Measurements from ENCODE around the gene SNX5.

The SNX5 gene

DNA sequence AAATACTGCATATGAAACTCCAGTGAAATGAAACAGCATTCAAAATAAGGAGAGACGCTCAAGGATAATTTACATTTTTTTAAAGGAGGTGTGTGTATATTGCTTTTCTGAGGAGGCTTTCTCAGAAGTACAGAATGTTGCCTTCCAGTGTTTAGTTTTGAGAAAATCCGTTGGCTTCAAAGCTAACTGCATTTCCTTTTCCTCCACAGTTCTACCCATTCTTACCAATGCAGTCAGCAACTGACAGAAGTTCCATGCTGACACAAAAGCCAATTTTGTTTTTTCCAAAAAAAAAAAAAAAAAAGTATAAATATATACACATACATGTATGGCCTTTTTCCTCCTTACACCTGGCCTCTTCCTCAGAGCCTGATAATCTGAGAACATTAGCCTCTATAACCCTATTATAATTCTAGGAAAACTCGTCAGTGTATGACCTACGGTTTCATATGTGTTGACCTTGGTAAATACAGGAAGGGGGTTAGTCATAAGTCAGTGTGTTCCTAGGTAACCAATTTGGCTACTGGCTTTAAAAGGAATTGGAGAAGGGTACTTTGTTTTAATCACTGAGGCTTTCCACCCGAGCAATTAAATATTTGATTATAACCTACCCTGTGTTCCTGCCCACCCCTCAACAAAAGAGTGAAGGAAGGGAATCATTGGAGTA, 24.4 kb upstream of the SNX5 start:
- no peak for DNase-seq (ENCODE audit: low read depth in 2 of 3, low spot score in 2 of 3)

DNA sequence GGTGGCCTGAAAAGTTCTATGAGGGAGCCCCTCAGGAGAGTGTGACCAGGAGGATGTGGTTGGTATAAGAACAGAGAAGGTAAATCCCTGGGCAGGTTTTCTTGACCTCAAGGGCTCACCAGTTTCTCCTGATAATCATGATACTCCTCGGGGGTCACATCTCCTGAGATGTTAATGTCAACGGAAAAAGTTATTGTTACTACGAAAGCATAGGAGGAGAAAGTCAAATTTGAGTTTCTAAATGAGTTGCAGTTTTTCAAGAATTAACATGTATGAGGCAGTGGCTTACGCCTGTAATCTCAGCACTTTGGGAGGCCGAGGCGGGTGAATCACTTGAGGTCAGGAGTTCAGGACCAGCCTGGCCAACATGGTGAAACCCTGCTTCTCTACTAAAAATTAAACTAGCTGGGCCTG, 23.6 kb upstream of the SNX5 start:
- peak in 1 of 3 experiments; percentile 12 for DNase-seq (ENCODE audit: low read depth in 2 of 3, low spot score in 2 of 3)

DNA sequence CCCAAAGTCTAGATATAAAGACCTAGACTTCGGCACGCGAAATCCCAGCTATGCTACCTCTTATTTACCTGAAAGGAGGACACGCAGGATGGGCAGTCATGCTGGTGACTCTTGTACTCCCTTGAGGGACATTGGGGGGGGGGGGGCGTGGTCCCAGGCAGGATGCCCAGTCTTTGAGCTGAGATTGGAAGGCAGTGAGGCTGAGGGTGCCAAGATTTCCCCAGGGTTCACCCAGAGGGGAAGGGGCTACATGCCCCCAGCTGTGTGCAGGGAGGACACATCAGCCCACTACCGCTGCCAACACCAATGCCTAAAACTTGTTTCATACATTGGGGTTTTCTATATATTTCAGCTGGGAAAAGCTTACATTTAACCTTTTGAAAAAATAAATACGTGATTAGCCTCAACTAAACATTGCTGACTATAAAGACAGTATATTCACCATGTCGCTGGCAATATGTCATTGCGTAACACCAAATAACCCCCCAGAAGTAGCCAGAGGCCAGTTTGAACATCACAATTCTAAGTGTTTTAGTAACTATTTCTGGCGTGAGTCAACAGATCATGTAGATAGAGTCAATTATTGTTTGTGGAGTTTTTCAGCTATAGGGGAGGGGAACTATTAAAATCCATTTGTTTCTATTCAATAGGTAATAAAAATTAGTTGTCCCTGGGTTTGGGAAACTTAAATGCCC, 21.8 kb upstream of the SNX5 start:
- no peak for DNase-seq (ENCODE audit: low read depth in 2 of 3, low spot score in 2 of 3)

DNA sequence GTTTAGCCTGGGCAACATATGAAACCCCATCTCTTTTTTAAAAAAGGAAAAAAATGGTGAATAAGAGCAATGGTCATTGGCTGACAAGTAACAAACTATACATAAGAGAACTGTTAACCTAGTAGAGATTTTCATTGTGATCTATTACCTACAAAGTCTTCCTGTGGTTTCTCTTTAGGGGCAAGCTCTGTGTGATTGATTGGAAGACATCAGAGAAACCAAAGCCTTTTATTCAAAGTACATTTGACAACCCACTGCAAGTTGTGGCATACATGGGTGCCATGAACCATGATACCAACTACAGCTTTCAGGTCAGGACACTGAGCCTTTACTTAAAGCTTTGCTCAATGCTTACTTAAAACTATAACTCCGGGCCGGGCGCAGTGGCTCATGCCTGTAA, 19.4 kb upstream of the SNX5 start:
- DNase-seq (ENCODE audit: low read depth in 2 of 3, low spot score in 2 of 3), result no peak

DNA sequence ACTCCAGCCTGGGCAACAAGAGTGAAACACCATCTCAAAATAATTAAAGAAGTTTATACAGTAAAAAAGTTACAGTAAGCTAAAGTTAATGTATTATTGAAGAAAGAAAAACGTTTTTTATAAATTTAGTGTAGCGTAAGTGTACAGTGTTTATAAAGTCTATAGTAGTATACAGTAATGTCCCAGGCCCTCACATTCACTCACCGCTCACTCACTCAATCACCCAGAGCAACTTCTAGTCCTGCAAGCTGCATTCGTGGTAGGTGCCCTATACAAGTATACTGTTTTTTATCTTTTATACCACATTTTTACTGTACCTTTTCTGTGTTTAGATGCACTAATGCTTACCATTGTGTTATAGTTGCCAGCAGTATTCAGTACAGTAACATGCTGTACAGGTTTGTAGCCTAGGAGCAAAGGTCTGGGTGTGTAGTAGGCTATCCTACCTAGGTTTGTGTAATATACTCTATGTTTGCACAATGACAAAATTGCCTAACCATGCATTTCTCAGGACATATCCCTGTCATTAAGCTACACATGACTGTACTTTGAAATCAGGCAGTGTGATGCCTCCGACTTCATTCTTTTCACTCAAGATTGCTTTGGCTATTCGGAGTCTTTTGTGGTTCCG, 16.9 kb upstream of the SNX5 start:
- no peak for DNase-seq (ENCODE audit: low read depth in 2 of 3, low spot score in 2 of 3)

DNA sequence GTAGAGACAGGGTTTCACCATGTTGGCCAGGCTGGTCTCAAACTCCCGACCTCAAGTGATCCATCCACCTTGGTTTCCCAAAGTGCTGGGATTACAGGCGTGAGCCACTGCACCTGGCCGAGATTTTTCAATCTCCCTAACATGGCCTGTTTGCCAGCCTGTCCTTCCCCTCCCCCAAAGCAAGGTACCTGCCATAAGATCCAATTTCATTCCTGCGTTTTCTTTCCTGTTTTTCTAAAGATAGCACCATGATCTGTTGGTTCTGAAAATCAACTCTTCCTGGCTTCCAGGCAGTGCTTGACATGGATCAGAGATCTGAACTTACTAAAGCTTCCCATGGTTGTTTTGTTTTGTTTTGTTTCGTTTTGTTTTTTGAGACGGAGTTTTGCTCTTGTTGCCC, 7.7 kb upstream of the SNX5 start:
- no peak for DNase-seq (ENCODE audit: low read depth in 2 of 3, low spot score in 2 of 3)

DNA sequence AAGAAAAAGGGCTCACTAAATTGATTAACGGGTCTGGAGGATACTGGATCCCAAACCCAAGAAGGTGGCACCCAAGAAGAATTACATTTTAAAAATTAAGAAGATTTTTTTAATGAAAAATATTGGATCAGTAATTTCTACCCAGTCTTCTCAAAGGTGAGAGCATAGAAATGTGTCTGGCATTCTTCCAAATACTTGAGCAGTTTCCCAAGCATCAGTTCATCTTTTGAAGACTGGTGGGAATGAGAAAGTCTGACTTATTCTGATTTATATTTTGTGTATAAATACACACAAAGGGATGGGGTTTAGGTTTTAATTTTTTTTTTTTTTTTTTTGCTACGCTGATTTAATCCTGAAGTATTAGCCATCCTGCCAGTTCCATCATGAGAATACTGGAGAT, 3.5 kb upstream of the SNX5 start:
- no peak for DNase-seq (ENCODE audit: low read depth in 2 of 3, low spot score in 2 of 3)

DNA sequence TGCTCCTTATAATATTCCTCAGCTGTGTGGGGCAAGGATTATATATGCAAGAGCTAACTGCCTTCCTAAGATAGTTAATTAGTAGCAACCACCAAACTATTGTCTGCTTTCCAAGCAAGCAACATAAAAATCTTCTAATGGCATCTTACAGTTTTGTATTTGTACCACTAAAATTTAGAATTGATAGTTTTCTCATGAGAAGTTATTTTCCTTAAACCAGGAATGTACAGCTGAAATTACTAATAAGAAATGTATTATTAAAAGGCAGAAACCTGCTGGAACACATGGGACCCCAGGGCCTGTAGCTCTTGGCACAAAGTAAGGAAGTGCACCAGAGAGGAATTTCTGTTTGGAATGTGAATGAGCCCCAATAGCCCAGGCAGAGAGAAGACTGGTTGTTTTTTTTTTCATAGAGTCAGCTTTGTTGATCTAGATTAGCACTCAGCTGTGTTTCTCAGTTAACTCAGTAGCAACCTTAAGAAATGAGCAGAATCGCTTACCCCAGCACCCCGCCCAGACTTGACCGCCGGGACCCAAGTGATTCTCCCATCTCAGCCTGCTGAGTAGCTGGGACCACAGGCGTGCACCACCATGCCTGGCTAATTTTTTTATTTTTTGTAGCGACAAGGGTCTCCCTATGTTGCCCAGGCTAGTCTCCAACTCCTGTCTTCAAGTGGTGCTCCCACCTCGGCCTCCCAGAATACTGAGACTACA, 2.9 kb upstream of the SNX5 start:
- DNase-seq (ENCODE audit: low read depth in 2 of 3, low spot score in 2 of 3), result no peak

DNA sequence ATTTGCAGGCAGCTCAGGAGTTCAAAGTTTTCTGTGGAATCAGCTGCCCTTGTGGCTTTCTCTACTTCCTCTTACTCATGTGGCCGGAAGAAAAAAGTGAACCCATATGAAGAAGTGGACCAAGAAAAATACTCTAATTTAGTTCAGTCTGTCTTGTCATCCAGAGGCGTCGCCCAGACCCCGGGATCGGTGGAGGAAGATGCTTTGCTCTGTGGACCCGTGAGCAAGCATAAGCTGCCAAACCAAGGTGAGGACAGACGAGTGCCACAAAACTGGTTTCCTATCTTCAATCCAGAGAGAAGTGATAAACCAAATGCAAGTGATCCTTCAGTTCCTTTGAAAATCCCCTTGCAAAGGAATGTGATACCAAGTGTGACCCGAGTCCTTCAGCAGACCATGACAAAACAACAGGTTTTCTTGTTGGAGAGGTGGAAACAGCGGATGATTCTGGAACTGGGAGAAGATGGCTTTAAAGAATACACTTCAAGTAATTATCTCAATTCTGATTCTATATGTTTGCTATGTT, 1.4 kb upstream of the SNX5 start:
- DNase-seq (ENCODE audit: low read depth in 2 of 3, low spot score in 2 of 3), result no peak

DNA sequence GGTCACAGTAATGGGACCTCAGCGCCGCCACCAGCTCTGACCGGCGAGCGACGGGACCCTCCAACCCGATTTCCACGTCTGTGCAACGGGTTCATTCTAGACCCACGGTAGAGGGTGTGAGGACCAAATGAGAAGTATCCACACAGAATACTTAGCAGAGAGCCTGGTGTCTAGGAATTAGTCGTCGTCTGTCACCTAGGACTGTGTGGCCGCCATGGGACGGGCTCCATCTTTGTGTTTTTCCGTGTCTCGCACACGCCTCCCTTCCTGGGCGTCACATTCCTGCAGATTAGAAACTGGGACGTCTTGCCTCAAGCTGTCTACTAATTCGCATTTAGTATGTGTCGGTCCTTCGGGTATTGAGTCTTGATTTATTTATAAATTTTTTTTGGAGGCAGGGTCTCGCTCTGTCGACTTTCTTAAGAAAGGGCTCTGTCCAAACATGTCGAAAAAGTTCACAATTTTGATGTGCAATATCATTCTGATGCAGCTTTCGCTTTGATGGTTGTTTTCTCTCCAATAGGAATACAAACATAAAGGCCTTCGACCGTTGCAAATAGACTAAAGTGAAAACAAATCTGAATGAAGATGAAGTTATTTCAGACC, 787 bp upstream of the SNX5 start:
- no peak for DNase-seq (ENCODE audit: low read depth in 2 of 3, low spot score in 2 of 3)

DNA sequence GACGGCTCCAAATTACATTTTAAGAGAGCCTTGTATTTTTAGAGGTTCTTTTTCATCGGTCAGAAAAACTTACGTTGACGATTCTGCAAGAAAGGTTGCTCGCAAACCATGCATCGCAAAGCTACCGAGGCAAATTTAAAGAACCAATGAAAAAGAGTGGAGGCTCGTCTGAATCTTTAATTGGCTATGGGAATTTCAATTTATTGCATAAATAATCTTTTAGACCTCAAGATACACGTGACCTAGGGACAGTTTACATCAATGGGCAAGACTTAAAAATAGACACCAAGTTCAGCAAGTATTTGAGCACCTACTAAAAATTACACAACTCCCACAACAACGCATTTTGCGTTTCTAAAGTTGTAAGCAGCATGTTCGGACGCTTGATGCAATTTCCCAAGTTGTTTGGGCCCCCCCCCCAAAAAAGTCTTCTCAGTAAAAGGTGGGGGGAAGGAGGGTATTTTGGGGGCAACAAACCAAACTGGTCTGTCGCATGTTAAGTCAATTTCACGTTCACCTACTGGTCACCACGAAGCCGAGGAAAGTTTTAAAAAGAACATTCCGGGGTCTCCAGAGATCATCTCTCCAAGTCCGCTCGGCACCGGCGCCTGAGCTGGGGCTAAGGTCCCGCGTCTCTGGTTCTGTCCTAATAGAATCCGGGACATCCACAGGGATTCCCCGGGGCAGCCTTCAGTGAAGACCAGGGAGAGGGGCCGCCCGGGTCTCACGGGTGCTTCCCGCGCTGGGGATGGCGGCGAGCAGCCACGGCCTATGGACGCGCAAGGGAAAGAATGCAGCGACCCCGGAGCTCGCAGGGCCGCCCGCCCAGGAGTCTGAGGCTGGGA, 851 bp downstream of the SNX5 start:
- DNase-seq (ENCODE audit: low read depth in 2 of 3, low spot score in 2 of 3), result peak in 1 of 3 experiments; percentile 36

DNA sequence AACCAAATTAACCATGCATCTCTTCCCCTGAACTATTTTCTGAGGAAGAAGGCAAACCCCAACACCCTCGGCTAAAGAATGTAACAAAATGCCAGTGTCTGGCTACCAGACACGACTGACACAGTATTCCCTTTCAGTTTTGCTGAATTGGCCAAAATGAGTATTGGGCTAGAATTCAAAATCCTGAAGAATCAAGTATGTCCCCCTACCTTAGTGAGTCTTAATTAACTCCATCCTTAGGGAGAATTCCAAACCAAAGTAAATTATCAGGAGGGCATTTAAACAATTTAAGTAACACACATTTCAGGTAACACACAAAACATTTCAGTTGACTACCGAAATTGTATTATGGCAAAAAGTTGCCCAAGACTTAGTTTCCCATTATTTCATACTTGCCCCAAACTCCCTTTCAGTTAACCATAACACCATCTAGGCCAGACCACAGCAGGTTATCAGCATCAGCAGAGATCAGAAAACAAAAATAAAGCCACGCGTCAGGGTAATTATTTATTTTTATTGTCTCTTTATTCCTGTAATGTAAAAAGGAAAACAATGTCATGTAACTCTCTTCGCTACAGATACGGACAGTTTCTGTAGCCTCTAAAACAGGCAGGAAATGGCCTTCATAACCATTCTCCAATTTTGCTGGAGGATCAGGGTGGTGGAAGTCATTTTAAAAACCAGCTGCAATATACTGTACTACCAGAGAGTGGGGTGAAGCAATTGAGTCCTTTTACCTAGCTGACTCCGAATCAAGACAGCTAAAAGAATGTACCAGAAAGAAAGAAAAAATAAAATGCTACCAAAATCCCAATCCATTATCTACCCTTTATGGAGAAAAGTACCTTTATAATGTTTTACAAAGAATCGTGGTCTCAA, 1.9 kb downstream of the SNX5 start:
- DNase-seq (ENCODE audit: low read depth in 2 of 3, low spot score in 2 of 3), result no peak

DNA sequence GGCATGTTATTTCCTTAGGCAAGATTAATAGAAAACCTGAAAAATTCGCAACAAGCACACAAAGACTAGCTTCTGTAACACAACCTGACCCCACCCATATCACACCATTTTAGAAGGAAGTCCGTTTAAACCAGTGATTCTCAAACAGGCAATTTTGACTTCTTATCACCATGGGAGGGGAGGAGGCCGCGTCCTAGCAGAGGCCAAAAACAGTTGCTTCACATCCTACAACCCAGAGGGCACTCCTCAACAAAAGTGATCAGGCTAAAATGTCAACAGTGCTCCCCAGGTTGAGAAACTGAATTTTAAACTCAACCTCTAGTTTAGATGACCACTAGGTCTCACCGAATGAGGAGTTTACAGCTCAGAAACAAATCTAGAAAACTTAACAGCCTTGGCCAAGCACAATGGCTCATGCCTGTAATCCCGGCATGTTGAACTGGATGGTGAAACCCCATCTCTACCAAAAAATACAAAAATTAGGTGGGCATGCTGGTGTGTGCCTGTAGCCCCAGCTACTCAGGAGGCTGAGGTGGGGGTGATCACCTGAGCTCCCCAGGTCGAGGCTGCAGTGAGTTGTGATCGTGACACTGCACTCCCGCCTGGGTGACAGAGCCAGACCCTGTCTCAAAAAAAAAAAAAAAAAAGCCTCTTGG, 3.4 kb downstream of the SNX5 start:
- no peak for DNase-seq (ENCODE audit: low read depth in 2 of 3, low spot score in 2 of 3)

DNA sequence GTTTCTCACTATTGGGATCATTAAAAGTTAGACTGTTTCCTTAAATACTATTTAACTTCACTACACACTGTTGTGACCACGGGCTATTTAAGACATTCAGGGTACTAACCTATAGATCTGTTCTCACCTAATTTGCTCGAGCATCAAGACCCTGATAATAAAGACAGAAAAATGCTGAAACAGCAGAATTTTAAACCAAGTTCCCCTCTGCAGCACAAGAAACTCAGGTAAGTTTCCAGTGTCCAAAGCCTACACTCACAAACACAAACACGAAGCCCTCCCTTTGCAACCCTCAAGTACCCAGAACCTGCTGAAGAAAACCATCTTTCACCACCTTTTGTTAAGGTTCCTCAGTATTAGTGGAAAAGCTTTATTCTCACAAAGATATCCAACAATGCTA, 4.0 kb downstream of the SNX5 start:
- no peak for DNase-seq (ENCODE audit: low read depth in 2 of 3, low spot score in 2 of 3)

DNA sequence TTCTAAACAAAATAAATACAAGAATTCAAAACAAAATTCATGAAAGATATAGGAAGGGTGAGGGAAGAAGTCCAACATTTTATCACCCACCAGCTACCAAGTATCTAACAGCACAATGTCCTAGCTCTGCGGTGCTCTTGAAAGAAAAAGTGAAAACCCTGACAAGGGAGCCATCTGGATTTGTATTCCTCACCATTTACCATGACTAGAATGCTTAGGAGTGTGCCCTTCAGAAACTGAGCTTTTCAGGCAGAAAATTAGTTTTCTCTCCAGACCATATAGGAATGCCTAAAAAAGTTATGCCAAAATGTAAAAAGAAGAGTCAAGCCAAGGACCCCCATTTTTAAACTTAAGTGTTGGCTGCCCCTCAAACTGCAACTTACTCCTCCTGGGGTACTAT, 4.5 kb downstream of the SNX5 start:
- no peak for DNase-seq (ENCODE audit: low read depth in 2 of 3, low spot score in 2 of 3)

DNA sequence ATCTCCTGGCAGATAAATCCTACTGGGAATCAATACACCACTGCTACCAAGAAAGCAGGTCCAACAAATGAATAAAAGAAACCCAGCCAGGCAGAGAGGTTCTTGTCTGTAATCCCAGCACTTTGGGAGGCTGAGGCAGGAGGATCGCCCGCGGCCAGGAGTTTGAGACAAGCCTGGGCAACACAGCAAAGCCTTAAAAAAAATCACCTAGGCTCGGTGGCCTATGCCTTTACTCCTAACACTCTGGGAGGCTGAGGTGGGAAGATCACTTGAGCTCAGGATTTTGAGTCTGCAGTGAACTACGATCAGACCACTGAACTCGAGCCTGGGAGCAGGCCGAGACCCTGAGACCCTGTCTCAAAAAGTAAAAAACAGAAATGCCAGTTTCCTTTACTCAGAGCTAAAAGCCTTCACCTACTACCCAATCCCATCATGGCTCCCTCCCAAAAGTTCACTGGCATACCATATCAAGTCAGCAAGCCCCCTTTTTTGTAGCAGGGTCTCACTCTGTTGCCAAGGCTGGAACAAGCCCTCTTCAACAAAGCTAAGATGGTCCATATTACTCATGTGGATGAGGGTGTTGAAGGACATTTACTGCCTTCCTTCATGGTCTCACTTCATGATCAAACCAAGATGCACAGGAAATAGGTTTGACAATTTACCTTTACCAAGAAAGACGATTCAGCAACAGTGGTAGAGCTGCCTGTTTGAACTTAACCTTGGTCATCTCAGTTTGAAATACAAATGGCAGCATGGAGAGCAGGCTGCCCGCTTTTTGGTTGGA, 5.3 kb downstream of the SNX5 start:
- DNase-seq (ENCODE audit: low read depth in 2 of 3, low spot score in 2 of 3), result no peak

DNA sequence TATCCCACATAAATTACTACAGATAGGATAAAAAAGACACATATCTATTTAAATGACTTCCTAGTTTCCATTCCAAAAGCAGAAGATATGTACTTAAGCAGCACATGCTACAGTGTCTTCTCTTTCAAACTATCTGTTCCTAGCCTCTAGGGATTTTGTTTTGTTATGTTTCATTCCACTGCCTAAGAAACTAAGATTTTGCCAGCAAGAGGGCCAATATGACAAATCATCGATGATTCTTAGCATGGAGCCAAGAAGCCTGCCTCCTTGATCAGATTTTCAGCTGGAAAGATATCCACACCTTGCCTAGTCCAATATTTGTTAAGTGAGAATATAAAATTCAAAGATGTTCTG, 7.0 kb downstream of the SNX5 start:
- DNase-seq (ENCODE audit: low read depth in 2 of 3, low spot score in 2 of 3), result no peak

DNA sequence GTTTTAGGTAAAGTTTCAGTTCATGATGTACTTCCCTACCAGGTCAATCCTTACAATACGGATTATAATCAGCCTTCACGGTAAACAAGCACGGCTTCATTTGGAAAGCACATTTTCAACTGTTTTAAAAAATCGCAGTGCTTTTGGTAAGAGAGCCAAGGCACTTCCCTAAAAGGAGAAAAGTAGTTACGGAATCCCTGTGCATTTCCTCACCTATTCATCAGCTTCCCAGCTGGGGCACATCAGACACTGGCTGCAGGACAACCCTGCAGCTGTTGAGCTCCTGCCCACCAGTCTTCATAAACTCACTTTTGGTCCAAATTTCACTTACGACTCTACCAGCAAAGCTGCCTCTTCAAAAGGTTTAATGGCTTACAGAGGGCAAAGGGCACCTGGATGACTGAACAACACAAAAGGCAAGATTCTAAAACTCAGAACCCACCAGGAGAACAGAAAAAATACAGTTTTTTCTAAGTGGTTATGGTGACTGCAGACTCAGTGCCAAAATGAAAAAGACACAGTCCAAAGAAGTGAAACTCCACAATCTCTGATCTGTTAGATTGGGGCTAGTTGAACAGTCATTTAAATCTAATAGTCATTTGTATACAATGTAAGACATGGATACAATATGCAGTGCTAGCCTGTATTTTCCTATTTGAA, 7.5 kb downstream of the SNX5 start:
- no peak for DNase-seq (ENCODE audit: low read depth in 2 of 3, low spot score in 2 of 3)

Data from activated CD8-positive, alpha-beta memory T cell treated with anti-CD3 and anti-CD28 coated beads for 48 hours (primary cell).